RWPE2 (cell line): ENCODE measurements around the gene PEPD.
A peak's percentile ranks its signal among the peaks of the same experiment; 100 is the strongest.

Experiments
- ATAC-seq: fragments of 200-7000 bp; cut with Tn5 transposase; 3 replicates; pipeline ENCODE4 v1.9.1; 2021; ENCODE audit warnings: low read depth
- DNase-seq: peaks from one replicate; pipeline ENCODE4 v3.0.0-alpha.2; 2020; ENCODE audit warnings: low spot score
- H3K27ac ChIP-seq: fragments of 450-650 bp; 2 replicates; pipeline ENCODE4 v1.5.1; 2017; ENCODE audit warnings: mild to moderate bottlenecking; ENCODE audit not compliant: poor library complexity, severe bottlenecking
- H3K27me3 ChIP-seq: fragments of 250-450 bp; sonication (Bioruptor Pico); 2 replicates; pipeline ENCODE4 v1.5.1; 2021; ENCODE audit warnings: mild to moderate bottlenecking, moderate library complexity; ENCODE audit not compliant: insufficient read depth, poor library complexity, severe bottlenecking
- H3K36me3 ChIP-seq: fragments of 250-450 bp; sonication (Bioruptor Pico); 2 replicates; pipeline ENCODE4 v1.5.1; 2020; ENCODE audit warnings: low read depth, mild to moderate bottlenecking, moderate library complexity
- H3K4me1 ChIP-seq: fragments of 250-450 bp; sonication (Bioruptor Pico); 2 replicates; pipeline ENCODE4 v1.5.1; 2021; ENCODE audit warnings: mild to moderate bottlenecking, moderate library complexity; ENCODE audit not compliant: insufficient read depth, poor library complexity, severe bottlenecking
- H3K4me3 ChIP-seq: fragments of 250-450 bp; sonication (Bioruptor Pico); 2 replicates; pipeline ENCODE4 v1.5.1; 2021; ENCODE audit warnings: mild to moderate bottlenecking, moderate library complexity; ENCODE audit not compliant: severe bottlenecking
- H3K9me3 ChIP-seq: fragments of 250-450 bp; sonication (Bioruptor Pico); 2 replicates; pipeline ENCODE4 v1.5.1; 2021; ENCODE audit warnings: mild to moderate bottlenecking, moderate library complexity; ENCODE audit not compliant: severe bottlenecking
- TF ChIP-seq, protein P1 (sequence below): fragments of 450-650 bp; IDR thresholded peaks from one replicate; pipeline ENCODE4 v1.5.1; 2017; ENCODE audit warnings: mild to moderate bottlenecking, moderate library complexity; ENCODE audit not compliant: poor library complexity, severe bottlenecking

PEPD gene

DNA sequence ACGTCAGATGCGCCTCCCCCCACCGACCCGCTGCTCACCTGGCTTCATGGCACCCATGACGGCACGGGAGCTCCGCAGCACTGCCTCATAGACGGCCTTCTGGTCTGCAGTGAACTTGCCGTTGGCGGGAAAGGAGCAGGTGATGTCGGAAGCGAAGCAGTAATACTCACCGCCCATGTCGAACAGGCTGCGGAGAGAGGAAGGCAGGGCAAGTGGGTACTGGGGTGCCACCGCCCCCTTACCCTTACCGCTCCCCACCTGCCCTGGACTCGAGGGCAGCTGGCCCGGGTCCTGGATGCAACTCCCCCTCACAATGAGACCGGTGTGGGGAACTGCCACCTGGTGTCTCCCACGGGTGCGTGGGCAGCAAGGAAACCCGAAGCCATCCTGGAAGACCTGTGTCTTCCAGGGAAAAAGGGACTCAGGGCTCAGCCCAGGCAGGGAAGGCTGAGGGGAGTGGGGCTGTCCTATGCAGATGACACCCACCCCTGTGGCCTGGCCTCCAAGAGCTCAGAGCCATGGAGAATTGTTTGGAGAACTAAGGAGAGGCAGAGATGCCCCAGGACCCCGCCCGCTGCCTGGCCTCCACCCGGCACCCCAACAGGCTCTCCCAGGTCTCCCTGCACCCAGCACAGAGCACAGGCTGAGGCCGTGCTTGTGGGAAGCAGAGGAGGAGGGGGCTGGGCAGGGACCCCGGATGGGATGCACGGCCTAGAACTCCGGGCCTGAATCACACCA lies 119.7 kb downstream of the PEPD start:
- no peak overlapping the region for H3K27ac ChIP-seq
- TF ChIP-seq, protein P1, sequence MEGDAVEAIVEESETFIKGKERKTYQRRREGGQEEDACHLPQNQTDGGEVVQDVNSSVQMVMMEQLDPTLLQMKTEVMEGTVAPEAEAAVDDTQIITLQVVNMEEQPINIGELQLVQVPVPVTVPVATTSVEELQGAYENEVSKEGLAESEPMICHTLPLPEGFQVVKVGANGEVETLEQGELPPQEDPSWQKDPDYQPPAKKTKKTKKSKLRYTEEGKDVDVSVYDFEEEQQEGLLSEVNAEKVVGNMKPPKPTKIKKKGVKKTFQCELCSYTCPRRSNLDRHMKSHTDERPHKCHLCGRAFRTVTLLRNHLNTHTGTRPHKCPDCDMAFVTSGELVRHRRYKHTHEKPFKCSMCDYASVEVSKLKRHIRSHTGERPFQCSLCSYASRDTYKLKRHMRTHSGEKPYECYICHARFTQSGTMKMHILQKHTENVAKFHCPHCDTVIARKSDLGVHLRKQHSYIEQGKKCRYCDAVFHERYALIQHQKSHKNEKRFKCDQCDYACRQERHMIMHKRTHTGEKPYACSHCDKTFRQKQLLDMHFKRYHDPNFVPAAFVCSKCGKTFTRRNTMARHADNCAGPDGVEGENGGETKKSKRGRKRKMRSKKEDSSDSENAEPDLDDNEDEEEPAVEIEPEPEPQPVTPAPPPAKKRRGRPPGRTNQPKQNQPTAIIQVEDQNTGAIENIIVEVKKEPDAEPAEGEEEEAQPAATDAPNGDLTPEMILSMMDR, result no peak
- H3K4me3 ChIP-seq, result no peak overlapping the region
- H3K9me3 ChIP-seq, result no peaks in the 10 kb centered on the region
- ATAC-seq (no peak), DNase-seq (no peak)
- H3K4me1 ChIP-seq, result no peaks in the 10 kb centered on the region
- no peaks in the 10 kb centered on the region for H3K27me3 ChIP-seq
- H3K36me3 ChIP-seq, result no peaks in the 10 kb centered on the region

DNA sequence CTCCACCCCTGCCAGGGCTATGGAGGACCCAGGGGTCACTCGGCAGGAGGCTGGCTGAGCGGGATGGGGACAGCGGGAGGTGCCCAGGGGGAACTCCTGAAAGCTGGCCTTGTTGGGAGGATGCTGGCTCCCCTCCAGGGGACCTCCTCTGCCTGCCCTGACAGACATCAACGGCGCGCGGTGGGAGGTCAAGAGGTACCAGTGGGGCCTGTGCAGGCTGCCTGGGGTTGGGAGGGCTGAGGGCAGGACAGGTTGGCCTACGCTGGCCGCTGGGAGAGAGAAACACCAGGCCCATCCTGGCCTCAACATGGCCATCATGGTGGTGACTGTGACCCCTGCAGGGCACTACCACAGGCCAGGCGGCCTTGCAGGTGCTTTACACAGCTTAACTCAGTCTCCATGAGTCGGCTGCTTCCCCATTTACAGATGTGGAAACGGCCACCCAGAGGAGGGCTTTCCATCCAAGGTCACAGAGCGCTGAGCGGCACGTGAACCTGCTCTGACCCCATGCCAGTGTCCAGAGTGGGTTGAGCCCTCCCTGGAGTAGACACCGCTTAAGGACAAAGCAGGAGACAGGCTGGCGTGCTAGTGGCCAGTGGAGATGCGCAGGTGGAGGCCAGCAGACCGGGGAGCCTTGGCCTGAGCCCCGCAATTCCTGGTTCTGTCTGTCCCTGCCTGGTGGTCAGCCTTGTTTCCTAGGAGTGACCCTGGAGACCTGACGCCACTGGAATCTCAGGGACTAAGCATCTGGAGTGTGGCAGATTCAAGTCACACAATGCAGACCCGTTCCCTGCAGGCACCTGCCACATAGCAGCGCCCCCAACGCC lies 120.5 kb downstream of the PEPD start:
- Histone ChIP-seq H3K36me3 (no peaks in the 10 kb centered on the region), H3K27me3 (no peaks in the 10 kb centered on the region), H3K27ac (no peak overlapping the region), H3K4me3 (no peak overlapping the region), H3K9me3 (no peaks in the 10 kb centered on the region), H3K4me1 (no peaks in the 10 kb centered on the region)
- TF ChIP-seq, protein P1, result no peak
- no peak for ATAC-seq
- no peak for DNase-seq

DNA sequence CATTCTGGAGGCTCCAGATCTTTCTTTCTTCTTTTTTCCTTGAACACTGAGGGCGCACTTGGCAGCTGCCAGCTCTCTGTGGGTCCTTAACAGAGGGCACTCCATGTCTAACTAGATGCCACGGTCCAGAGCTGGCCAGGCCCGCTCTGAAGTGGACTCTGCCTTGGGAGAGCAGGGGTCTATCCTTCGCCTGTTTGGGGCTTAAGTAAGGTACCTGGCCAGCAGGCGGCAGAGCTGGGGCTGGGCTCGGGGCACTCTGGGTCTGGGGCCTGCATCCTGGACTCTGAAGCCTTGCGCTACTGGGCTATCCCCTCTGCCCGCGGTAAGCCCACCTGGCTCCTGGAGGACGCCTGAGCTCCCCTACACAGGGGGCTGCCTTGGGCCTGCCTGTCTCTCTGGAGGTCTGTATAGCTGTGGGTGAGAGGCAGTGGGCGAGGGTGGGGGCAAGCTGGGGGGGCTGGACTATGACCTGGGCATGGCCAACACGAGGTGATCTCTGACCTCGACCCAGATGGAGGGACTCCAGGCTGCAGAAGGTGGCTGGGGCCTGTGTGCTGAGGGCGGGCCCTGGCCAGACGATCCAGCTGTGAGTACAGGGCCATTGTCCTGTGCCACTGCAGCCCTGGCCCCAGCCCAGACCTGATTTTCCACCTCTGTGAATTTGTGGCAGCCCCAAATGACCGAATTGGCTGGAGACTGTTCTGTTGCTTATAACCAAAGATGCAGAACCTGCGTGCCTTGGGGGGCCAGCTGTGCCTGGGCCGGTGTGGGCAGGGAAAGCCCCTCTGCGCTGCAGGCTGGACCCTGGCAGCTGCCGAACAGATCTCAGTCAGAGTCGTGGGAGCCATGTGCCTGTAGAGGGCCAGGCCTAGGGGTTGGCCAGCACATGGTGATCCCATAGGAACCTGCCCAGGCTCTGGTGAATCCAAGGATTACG lies 121.6 kb downstream of the PEPD start:
- Histone ChIP-seq H3K4me1 (no peaks in the 10 kb centered on the region), H3K9me3 (no peaks in the 10 kb centered on the region), H3K27me3 (no peaks in the 10 kb centered on the region), H3K4me3 (no peak overlapping the region), H3K27ac (no peak overlapping the region), H3K36me3 (no peaks in the 10 kb centered on the region)
- TF ChIP-seq, protein P1, result no peak
- peak; percentile 56 for DNase-seq
- ATAC-seq, result no peak

DNA sequence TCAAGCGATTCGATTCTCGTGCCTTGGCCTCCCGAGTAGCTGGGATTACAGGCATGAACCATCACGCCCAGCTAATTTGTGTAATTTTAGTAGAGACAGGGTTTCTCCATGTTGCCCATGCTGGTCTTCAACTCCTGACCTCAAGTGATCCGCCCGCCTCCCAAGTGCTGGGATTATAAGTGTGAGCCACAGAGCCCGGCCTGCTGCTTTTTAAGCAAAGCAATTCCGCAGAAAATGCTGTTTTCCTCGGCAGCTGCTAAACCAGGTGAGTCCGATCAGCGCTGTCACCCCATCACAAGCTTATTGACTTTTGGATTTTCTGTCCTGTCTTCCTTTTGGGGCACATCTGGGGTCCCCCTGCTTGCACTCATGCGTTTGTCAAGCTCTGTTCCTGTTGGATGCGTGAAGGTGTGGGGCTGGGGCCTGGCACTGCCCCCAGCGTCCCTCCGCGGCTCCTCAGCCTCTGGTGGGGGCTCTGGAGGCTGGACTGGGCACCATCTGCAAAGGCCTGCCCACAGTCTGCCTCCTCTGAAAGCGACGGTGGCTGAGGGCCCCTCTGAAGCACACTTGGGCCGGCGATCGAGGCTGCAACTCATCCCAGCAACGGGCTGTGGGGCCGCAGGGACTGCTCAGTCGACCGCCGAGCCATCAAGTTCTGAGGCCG lies 122.4 kb downstream of the PEPD start:
- TF ChIP-seq, protein P1, result no peak
- Histone ChIP-seq H3K9me3 (no peaks in the 10 kb centered on the region), H3K27me3 (no peaks in the 10 kb centered on the region), H3K27ac (no peak overlapping the region), H3K36me3 (no peaks in the 10 kb centered on the region), H3K4me1 (peaks cover 4% of the 10 kb centered on the region), H3K4me3 (no peak overlapping the region)
- peak; percentile 47 for DNase-seq
- ATAC-seq, result no peak
